Measurements from ENCODE around the gene MGAT5. TPM values are rescaled to one million over a fixed set of nuclear protein-coding genes. Genes with fewer than 3 reads are reported as not detected.

Gene MGAT5
- total RNA-seq, 2 donors from 2014 or later, result 61.7 to 63.2 TPM

DNA sequence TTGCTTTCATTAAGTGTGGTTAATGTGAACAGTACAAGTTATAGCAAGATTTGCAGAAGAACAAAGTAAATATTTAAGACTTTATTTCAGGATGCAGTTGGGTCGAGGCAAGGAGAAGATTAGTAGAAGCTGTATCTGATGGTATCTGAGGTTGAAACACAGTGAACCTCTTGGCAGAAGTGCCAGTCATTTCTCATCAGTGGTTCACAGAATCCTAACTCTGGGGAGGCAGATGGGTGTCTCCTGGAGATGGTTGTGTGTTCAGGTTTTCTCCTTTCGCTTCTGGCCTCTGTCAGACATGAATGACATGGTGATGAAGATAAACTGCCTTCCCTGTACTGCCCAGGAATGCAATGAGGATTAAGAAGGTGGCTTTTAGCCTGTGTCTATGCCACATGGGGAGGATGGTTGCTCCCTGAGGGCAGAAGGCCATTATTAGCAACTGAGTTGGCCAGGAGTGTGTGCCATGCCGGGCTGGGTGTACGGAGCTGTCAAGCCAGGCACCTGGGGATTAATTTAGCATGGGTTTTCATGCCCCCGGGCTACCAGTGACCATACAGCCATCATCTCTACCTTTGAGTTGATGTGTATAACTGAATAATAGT, 28.0 kb downstream of the MGAT5 start:
- no peak overlapping the region for H3K27ac ChIP-seq
- TF ChIP-seq CTCF (IDR thresholded peaks at IDR 0.05), result no peak
- no peak overlapping the region for H3K9ac ChIP-seq (ENCODE audit: low read depth in 2 of 2, low read length in 2 of 2)
- H3K36me3 ChIP-seq, result no peaks in the 10 kb centered on the region
- no peaks in the 10 kb centered on the region for H3K27me3 ChIP-seq
- intact Hi-C loops (cut with DNase I), result no loop called here
- no peak for DNase-seq
- no peaks in the 10 kb centered on the region for H3K4me1 ChIP-seq
- H3K9me3 ChIP-seq, result no peaks in the 10 kb centered on the region
- no peak overlapping the region for H3K4me3 ChIP-seq

- no peaks in the 10 kb centered on the region for H3K9me3 ChIP-seq
- TF ChIP-seq CTCF (IDR thresholded peaks at IDR 0.05), result no peak
- no peaks in the 10 kb centered on the region for H3K27me3 ChIP-seq
- DNase-seq, result no peak
- no peaks in the 10 kb centered on the region for H3K4me1 ChIP-seq
- intact Hi-C loops (cut with DNase I), result no loop called here
- no peak overlapping the region for H3K4me3 ChIP-seq
- H3K36me3 ChIP-seq, result no peaks in the 10 kb centered on the region
- H3K9ac ChIP-seq (ENCODE audit: low read depth in 2 of 2, low read length in 2 of 2), result no peak overlapping the region
- H3K27ac ChIP-seq, result no peak overlapping the region
Observed at GRCh38 chr2:134282629-134283400, 28.9 kb downstream of the MGAT5 start.

- H3K27me3 ChIP-seq, result no peaks in the 10 kb centered on the region
- H3K4me1 ChIP-seq, result no peaks in the 10 kb centered on the region
- intact Hi-C loops (cut with DNase I), result no loop called here
- H3K4me3 ChIP-seq, result no peak overlapping the region
- no peak overlapping the region for H3K27ac ChIP-seq
- no peaks in the 10 kb centered on the region for H3K36me3 ChIP-seq
- DNase-seq, result no peak
- no peaks in the 10 kb centered on the region for H3K9me3 ChIP-seq
- no peak for TF ChIP-seq CTCF (IDR thresholded peaks at IDR 0.05)
- H3K9ac ChIP-seq (ENCODE audit: low read depth in 2 of 2, low read length in 2 of 2), result no peak overlapping the region
Observed at GRCh38 chr2:134283661-134284060, 29.8 kb downstream of the MGAT5 start.

- Histone ChIP-seq H3K4me3 (no peak overlapping the region), H3K27me3 (no peaks in the 10 kb centered on the region), H3K9ac (ENCODE audit: low read depth in 2 of 2, low read length in 2 of 2) (no peak overlapping the region), H3K4me1 (no peaks in the 10 kb centered on the region), H3K27ac (no peak overlapping the region), H3K36me3 (no peaks in the 10 kb centered on the region), H3K9me3 (no peaks in the 10 kb centered on the region)
- intact Hi-C loops (cut with DNase I), result no loop called here
- no peak for DNase-seq
- TF ChIP-seq CTCF (IDR thresholded peaks at IDR 0.05), result no peak
Observed at GRCh38 chr2:134284119-134284670, 30.3 kb downstream of the MGAT5 start.

DNA sequence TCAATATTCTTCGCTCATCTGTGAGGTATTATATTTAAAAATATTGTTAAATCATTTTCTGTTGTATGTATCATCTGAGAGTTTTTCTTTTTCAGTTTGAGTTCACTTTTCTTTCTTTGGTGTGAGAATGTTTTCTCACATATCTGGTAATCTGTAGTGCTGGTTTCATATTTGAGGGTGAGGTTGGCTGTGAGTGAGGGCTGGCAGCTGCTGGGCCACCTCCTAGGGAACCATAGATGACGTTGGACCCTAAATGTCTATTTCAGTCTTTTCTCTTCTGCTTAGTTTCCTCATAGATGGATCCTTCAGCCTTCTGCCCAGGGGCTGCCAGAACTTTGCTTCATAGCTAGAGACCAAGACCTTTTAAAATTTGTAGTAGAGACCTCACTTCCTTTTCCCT, 33.5 kb downstream of the MGAT5 start:
- Histone ChIP-seq H3K27ac (no peak overlapping the region), H3K36me3 (no peaks in the 10 kb centered on the region), H3K9me3 (no peaks in the 10 kb centered on the region), H3K4me1 (no peaks in the 10 kb centered on the region), H3K9ac (ENCODE audit: low read depth in 2 of 2, low read length in 2 of 2) (no peak overlapping the region), H3K4me3 (no peak overlapping the region), H3K27me3 (no peaks in the 10 kb centered on the region)
- intact Hi-C loops (cut with DNase I), result no loop called here
- TF ChIP-seq CTCF (IDR thresholded peaks at IDR 0.05), result no peak
- no peak for DNase-seq
